Gastroesophageal sphincter (tissue), 3 donors: ENCODE measurements around the gene SSTR4.

Experiments
- EP300 ChIP-seq: sonication (generic); formaldehyde crosslinking; IDR thresholded peaks from one replicate; pipeline ENCODE4 v1.6.1; 2017; ENCODE audit warnings: antibody characterized with exemption, mild to moderate bottlenecking
- POLR2A ChIP-seq, 2 donors: fragments of 450-650 bp; IDR thresholded peaks; one replicate each; pipeline ENCODE4 v1.6.1; 2017; ENCODE audit warnings: antibody characterized with exemption in 2 of 2, mild to moderate bottlenecking in 2 of 2, moderate library complexity in 1 of 2
- POLR2AphosphoS5 ChIP-seq: sonication (generic); formaldehyde crosslinking; IDR thresholded peaks from one replicate; pipeline ENCODE4 v1.6.1; 2017; ENCODE audit warnings: antibody characterized with exemption
- TF ChIP-seq, protein P1 (sequence below), 4 experiments: fragments of 200-600 bp in 2 of 4; fragments of 450-650 bp in 2 of 4; sonication (generic) in 1 of 4; IDR thresholded peaks; one replicate each; pipeline ENCODE4 v1.5.1; 2017 to 2019; ENCODE audit warnings: antibody characterized with exemption in 4 of 4, mild to moderate bottlenecking in 2 of 4, moderate library complexity in 2 of 4

DNA sequence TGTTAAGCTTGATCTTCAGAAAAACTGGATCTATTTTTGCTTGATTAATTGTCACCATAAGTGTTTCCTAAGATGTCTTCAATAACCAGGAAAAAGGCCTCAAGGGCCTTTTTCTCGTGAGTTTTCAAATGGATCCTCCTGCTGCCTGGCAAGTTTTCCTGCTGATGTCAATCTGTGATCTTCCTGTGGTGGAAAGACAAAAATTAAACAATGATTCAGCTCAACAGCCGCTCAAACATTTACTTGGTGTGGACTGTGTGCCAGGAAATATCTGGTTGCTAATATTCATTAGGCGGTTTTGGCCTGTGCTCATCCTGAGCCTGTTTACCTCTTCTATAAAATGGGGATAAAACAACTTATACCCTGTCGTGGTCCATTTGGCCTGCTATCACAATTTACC, 35.4 kb upstream of the SSTR4 start:
- TF ChIP-seq, protein P1, sequence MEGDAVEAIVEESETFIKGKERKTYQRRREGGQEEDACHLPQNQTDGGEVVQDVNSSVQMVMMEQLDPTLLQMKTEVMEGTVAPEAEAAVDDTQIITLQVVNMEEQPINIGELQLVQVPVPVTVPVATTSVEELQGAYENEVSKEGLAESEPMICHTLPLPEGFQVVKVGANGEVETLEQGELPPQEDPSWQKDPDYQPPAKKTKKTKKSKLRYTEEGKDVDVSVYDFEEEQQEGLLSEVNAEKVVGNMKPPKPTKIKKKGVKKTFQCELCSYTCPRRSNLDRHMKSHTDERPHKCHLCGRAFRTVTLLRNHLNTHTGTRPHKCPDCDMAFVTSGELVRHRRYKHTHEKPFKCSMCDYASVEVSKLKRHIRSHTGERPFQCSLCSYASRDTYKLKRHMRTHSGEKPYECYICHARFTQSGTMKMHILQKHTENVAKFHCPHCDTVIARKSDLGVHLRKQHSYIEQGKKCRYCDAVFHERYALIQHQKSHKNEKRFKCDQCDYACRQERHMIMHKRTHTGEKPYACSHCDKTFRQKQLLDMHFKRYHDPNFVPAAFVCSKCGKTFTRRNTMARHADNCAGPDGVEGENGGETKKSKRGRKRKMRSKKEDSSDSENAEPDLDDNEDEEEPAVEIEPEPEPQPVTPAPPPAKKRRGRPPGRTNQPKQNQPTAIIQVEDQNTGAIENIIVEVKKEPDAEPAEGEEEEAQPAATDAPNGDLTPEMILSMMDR (IDR thresholded peaks at IDR 0.05), result no peak
- TF ChIP-seq POLR2AphosphoS5, result no peak
- no peak for TF ChIP-seq POLR2A (IDR thresholded peaks at IDR 0.05)
- TF ChIP-seq EP300, result no peak
